T-helper 1 cell treated with Interleukin-12 subunit alpha and Interleukin-12 subunit beta and Interleukin-4 antibody, amounts not matched to agents 30 μg/mL and 1 μg/mL, for 36 hours (primary cell): ENCODE data around the gene PRH1.

Source experiments
- H3K27ac Mint-ChIP-seq: one replicate; pipeline ENCODE4 v1.8.0; 2021; ENCODE audit warnings: mild to moderate bottlenecking, mixed read lengths
- H3K27me3 Mint-ChIP-seq: one replicate; pipeline ENCODE4 v1.8.0; 2021; ENCODE audit warnings: low read depth, mixed read lengths
- H3K36me3 Mint-ChIP-seq: one replicate; pipeline ENCODE4 v1.8.0; 2021; ENCODE audit warnings: low read depth, mixed read lengths
- H3K4me1 Mint-ChIP-seq: one replicate; pipeline ENCODE4 v1.8.0; 2021; ENCODE audit warnings: low read depth, mixed read lengths
- H3K4me3 Mint-ChIP-seq: one replicate; pipeline ENCODE4 v1.8.0; 2021; ENCODE audit warnings: mild to moderate bottlenecking, moderate library complexity, mixed read lengths
- H3K9me3 Mint-ChIP-seq: one replicate; pipeline ENCODE4 v1.8.0; 2021; ENCODE audit warnings: mixed read lengths

PRH1 gene

DNA sequence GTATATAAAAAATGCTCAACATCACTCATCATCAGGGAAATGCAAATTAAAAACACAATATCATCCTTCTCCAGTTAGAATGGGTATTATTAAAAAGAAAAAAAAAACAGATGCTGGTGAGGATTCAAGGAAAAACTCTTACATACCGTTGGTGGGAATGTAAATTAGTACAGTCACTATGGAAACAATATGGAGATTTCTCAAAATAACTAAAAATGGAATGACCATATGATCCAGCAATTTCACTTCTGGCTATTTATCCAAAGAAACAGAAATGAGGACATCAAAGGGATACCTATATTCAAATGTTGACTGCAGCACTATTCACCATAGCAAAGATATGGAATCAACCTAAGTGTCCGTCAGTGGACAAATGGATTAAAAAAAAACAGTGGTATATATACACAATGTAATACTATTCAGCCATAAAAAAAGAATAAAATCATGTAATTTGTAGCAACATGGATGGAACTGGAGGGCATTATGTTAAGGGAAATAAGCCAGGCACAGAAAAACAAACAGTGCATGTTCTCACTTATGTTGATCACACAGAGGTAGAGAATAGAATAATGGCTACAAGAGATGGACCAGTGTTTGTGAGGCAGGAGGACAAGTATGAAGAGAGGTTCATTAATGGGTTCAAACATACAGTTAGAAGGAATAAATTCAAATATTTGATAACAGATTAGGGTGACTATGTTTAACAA lies 20.4 kb downstream of the PRH1 start:
- Mint-ChIP-seq H3K36me3 (peaks cover 3% of the 10 kb centered on the region), H3K4me1 (no peaks in the 10 kb centered on the region), H3K27me3 (no peaks in the 10 kb centered on the region), H3K4me3 (no peak overlapping the region), H3K27ac (no peak overlapping the region), H3K9me3 (peaks cover 25% of the 10 kb centered on the region)

DNA sequence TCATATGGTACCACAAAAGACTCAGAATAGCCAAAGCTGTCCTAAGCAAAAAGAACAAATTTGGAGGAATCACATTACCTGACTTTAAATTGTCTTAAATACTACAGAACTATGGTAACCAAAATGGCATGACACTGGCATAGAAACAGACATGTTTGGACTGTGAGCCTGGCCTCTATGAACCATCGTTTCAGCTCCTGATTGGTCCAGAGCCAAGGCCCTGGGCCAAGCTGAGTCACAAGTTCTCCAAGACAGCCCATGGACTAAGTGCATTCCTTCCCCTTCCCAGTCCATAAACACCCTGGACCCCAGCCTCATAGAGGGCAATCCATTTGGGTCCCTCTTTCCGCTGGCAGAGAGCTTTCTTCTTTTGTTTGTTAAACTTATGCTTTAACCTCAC lies 22.7 kb downstream of the PRH1 start:
- H3K27me3 Mint-ChIP-seq: no peaks in the 10 kb centered on the region
- H3K36me3 Mint-ChIP-seq: peaks cover 22% of the 10 kb centered on the region
- H3K4me3 Mint-ChIP-seq: no peak overlapping the region
- H3K4me1 Mint-ChIP-seq: no peaks in the 10 kb centered on the region
- H3K9me3 Mint-ChIP-seq: peaks cover 48% of the 10 kb centered on the region
- H3K27ac Mint-ChIP-seq: no peak overlapping the region

DNA sequence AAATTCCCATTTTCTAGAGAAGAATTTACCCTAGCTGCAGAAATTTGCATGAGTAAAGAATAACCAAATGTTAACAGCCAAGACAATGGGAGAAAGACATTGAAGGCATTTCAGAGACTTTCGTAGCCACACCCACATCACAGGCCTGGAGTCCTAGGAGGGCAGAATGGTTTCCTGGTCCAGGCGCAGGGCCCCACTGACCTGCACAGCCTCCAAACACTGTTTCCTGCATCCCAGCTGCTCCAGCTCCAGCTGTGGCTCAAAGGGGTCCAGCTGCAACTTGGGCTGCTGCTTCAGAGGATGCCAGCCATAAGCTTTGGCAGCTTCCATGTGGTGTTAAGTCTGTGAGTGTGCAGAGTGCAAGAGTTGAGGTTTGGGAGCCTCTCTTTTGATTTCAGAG lies 28.2 kb downstream of the PRH1 start:
- peaks cover 47% of the 10 kb centered on the region for H3K9me3 Mint-ChIP-seq
- H3K27me3 Mint-ChIP-seq: no peaks in the 10 kb centered on the region
- no peak overlapping the region for H3K27ac Mint-ChIP-seq
- H3K36me3 Mint-ChIP-seq: peaks cover 44% of the 10 kb centered on the region
- H3K4me3 Mint-ChIP-seq: no peak overlapping the region
- H3K4me1 Mint-ChIP-seq: peaks cover 14% of the 10 kb centered on the region

DNA sequence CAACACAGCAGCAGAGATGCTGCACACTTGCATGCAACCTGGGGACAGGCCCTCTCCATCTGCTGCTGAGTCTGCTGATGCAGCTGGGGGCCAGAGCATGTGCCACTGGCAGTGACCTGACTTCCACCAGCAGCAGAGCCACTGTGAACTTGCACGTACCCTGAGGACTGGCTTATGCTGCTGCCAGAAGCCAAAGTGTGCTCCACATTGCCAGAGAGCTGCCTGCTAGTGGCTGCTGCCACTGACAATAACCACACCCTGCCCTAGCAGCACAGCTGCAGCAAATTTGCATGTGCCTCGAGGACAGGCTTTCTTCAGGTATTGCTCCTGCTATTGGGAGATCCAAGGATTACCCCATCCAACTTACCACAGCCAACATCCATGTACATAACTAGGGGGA lies 30.3 kb downstream of the PRH1 start:
- H3K27me3 Mint-ChIP-seq: no peaks in the 10 kb centered on the region
- H3K36me3 Mint-ChIP-seq: peaks cover 47% of the 10 kb centered on the region
- H3K4me3 Mint-ChIP-seq: no peak overlapping the region
- H3K9me3 Mint-ChIP-seq: peaks cover 41% of the 10 kb centered on the region
- H3K4me1 Mint-ChIP-seq: peaks cover 33% of the 10 kb centered on the region
- H3K27ac Mint-ChIP-seq: no peak overlapping the region

DNA sequence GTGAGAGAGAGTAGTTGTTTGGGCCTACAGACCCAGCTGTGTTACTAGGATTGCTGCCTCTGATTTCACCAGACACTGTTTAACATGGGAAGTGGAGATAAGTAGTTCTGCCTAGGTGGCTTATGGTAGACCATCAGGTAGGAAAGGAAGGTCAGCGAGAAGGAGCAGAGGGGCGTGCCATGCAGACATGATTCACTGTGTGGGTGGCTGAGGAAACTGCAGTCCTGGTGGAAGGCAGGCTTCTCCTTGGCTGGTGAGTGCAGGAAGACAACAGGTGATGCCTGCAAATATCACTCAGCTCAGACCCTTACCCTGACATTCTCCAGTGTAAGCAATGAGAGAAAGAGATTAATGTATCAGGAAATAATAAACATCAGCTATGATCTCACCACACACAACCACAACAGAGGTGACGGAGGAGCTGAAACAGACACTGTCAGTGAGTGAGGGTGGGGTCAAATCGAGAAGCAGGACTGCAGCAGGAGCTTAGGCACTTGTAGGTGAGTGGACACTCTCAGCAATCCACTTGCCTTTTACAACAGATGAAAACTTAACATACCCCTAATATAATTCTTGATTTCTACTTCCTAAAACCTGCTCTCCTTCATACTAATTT lies 32.7 kb downstream of the PRH1 start:
- Mint-ChIP-seq H3K36me3 (peaks cover 35% of the 10 kb centered on the region), H3K4me1 (peaks cover 36% of the 10 kb centered on the region), H3K9me3 (peaks cover 17% of the 10 kb centered on the region), H3K4me3 (no peak overlapping the region), H3K27me3 (no peaks in the 10 kb centered on the region), H3K27ac (no peak overlapping the region)

DNA sequence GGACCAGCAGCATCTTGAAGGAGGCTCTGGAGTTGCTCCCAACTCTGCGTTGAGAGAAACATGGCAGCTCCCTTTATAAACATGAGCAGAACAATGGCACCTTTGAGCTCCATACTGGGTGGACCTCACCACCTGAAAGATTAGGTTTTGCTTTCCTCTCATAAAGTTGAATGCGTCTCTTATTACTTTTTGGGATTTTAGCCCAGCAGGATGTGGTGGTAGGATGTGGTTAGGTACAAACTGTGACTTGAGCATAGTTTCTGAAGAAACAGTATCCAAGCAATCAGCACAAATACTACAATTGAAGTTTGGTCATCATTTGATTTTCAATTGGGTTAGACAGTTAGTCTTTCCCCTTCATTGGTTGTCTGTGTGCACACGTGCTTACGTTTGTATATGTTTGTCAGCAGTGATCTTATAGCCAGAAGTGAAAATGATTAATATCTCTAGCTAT lies 34.6 kb downstream of the PRH1 start, which contains the start of gene PRR4:
TSS of gene PRR4 (minus strand) at position 51 of the 454 bp plus-strand sequence. CDS start at position 13, 38 bp downstream.
- Mint-ChIP-seq H3K9me3 (peaks cover 8% of the 10 kb centered on the region), H3K27ac (peak within 1 kb of the TSS; percentile 39), H3K4me3 (no peak within 1 kb of the TSS), H3K36me3 (peaks cover 27% of the 10 kb centered on the region), H3K4me1 (peaks cover 36% of the 10 kb centered on the region), H3K27me3 (no peaks in the 10 kb centered on the region)

DNA sequence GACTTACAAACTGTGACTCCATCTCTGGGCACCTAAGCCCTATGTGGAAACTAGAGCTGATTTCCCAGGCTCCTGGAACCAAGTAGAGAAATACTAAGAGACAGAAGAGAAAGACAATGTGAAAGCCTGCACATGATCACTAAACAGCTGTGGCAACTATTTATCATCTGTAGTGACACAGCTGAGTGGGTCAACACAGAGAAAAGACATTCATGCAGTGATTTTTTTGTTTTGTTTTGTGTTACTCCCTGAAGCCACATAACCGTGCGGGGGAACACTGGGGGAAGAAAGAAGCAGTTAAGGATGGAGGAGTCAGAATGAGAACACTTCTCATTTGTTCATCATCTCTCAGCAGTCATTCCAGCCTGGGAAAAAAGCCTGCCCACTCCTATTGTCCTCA lies 36.3 kb downstream of the PRH1 start:
- no peak overlapping the region for H3K4me3 Mint-ChIP-seq
- H3K9me3 Mint-ChIP-seq: peaks cover 8% of the 10 kb centered on the region
- peaks cover 26% of the 10 kb centered on the region for H3K36me3 Mint-ChIP-seq
- no peak overlapping the region for H3K27ac Mint-ChIP-seq
- no peaks in the 10 kb centered on the region for H3K27me3 Mint-ChIP-seq
- H3K4me1 Mint-ChIP-seq: peaks cover 36% of the 10 kb centered on the region

DNA sequence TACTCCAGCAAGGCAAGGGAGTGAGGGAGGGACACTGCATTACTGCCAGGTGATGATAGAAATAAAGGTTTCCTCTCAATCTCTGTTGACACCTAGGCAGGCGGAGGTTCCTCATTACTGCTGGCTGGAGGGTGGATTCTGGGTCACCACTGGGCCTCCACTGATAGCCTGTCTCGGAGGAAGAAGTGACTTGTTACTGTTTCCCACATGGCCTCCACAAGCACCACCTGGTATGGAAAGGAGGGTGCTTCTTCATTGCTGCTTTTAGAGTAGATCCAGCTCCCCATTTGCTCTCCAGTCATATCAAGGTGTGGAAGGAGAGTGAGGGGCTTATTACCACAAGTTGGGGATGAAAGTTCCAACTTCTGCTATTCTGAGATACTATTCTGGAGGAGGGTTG lies 41.2 kb downstream of the PRH1 start:
- H3K9me3 Mint-ChIP-seq: no peaks in the 10 kb centered on the region

DNA sequence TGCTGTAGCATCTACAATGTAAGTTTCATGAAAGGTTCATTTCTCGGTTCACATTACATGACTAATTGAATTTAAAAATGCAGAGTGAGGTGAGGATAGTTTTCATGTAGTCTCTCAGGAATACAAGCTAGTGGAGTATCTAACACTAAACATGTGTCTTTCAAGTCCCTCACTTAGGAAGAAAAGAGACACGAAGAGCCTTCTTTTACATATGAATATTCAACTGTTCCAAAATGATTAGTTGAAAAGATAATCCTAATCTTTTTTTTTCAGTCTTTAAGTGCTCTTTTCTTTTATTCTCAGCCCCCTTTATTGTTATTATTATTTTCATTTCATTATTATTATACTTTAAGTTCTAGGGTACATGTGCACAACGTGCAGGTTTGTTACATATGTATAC lies 45.6 kb downstream of the PRH1 start:
- H3K4me3 Mint-ChIP-seq: no peak overlapping the region
- H3K27ac Mint-ChIP-seq: no peak overlapping the region
- no peaks in the 10 kb centered on the region for H3K9me3 Mint-ChIP-seq
- peaks cover 2% of the 10 kb centered on the region for H3K36me3 Mint-ChIP-seq
- H3K4me1 Mint-ChIP-seq: no peaks in the 10 kb centered on the region
- no peaks in the 10 kb centered on the region for H3K27me3 Mint-ChIP-seq

More for the DNA sequence above, 41.2 kb downstream of the PRH1 start:
- no peak overlapping the region for H3K27ac Mint-ChIP-seq
- H3K36me3 Mint-ChIP-seq: peaks cover 11% of the 10 kb centered on the region
- H3K27me3 Mint-ChIP-seq: no peaks in the 10 kb centered on the region
- H3K4me3 Mint-ChIP-seq: no peak overlapping the region
- peaks cover 3% of the 10 kb centered on the region for H3K4me1 Mint-ChIP-seq
